GM21737 (cell line): ENCODE results near the gene HMCN1.
"Not testable (repeated sequence)": the region's sequence is repeated elsewhere in the genome, so short reads cannot be mapped to it uniquely, and the experiment has no call there.

ENCODE experiments used
- ATAC-seq: cut with Tn5 transposase; IDR thresholded peaks from one replicate; pipeline ENCODE4 v1.9.1; 2021; ENCODE audit warnings: mild to moderate bottlenecking, moderate library complexity; ENCODE audit not compliant: unreplicated experiment

The HMCN1 gene

GRCh38 chr1:186183970-186184628 lies 449.9 kb downstream of the HMCN1 start:
- ATAC-seq, result peak; percentile 57

- ATAC-seq, result not testable (repeated sequence)
Observed at GRCh38 chr1:186186251-186186650, 452.1 kb downstream of the HMCN1 start.

GRCh38 chr1:186187601-186188000 lies 453.4 kb downstream of the HMCN1 start:
- ATAC-seq, result peak; percentile 57

GRCh38 chr1:186188004-186188539 lies 453.9 kb downstream of the HMCN1 start:
- peak; percentile 14 for ATAC-seq

- ATAC-seq, result no peak
Observed at GRCh38 chr1:186188736-186189135, 454.5 kb downstream of the HMCN1 start.

GRCh38 chr1:186189156-186189555 lies 455.0 kb downstream of the HMCN1 start:
- no peak for ATAC-seq

GRCh38 chr1:186191511-186191910 lies 457.3 kb downstream of the HMCN1 start:
- ATAC-seq, result no peak

- ATAC-seq, result no peak
Observed at GRCh38 chr1:186193224-186193623, 459.0 kb downstream of the HMCN1 start.

GRCh38 chr1:186194107-186194756 lies 460.0 kb downstream of the HMCN1 start:
- peak; percentile 78 for ATAC-seq

GRCh38 chr1:186195377-186195931 lies 461.3 kb downstream of the HMCN1 start:
- no peak for ATAC-seq

GRCh38 chr1:186202271-186202764 lies 468.1 kb downstream of the HMCN1 start:
- ATAC-seq, result no peak

- no peak for ATAC-seq
Observed at GRCh38 chr1:186202776-186203175, 468.6 kb downstream of the HMCN1 start.

- no peak for ATAC-seq
Observed at GRCh38 chr1:186206048-186206570, 471.9 kb downstream of the HMCN1 start.

- no peak for ATAC-seq
Observed at GRCh38 chr1:186207391-186208085, 473.3 kb downstream of the HMCN1 start.

- no peak for ATAC-seq
Observed at GRCh38 chr1:186208405-186209129, 474.4 kb downstream of the HMCN1 start.

GRCh38 chr1:186210258-186210657 lies 476.1 kb downstream of the HMCN1 start:
- no peak for ATAC-seq

GRCh38 chr1:186211583-186211982 lies 477.4 kb downstream of the HMCN1 start:
- ATAC-seq, result not testable (repeated sequence)

GRCh38 chr1:186212568-186213224 lies 478.5 kb downstream of the HMCN1 start:
- peak; percentile 76 for ATAC-seq

- ATAC-seq, result no peak
Observed at GRCh38 chr1:186213225-186213607, 479.0 kb downstream of the HMCN1 start.

- no peak for ATAC-seq
Observed at GRCh38 chr1:186214791-186215190, 480.6 kb downstream of the HMCN1 start.
